Measurements from ENCODE around the gene NACC2.

The NACC2 gene

GRCh38 chr9:136091582-136092352, 3.3 kb downstream of the NACC2 start:
- no peak for DNase-seq

GRCh38 chr9:136090768-136091581, 4.1 kb downstream of the NACC2 start:
- no peak for DNase-seq

GRCh38 chr9:136090056-136090735, 4.9 kb downstream of the NACC2 start:
- no peak for DNase-seq

GRCh38 chr9:136089697-136090045, 5.4 kb downstream of the NACC2 start:
- DNase-seq, result peak; percentile 19

GRCh38 chr9:136088939-136089696, 6.0 kb downstream of the NACC2 start:
- DNase-seq, result no peak

GRCh38 chr9:136088481-136088938, 6.6 kb downstream of the NACC2 start:
- no peak for DNase-seq

GRCh38 chr9:136087741-136088480, 7.2 kb downstream of the NACC2 start:
- DNase-seq, result no peak

- no peak for DNase-seq
Measured at GRCh38 chr9:136086951-136087740, 7.9 kb downstream of the NACC2 start.

- no peak for DNase-seq
Measured at GRCh38 chr9:136086213-136086881, 8.7 kb downstream of the NACC2 start.

- no peak for DNase-seq
Measured at GRCh38 chr9:136085815-136086212, 9.3 kb downstream of the NACC2 start.

GRCh38 chr9:136084063-136084944, 10.8 kb downstream of the NACC2 start:
- DNase-seq, result no peak

- no peak for DNase-seq
Measured at GRCh38 chr9:136083558-136084062, 11.5 kb downstream of the NACC2 start.

GRCh38 chr9:136082496-136083361, 12.4 kb downstream of the NACC2 start:
- no peak for DNase-seq

- no peak for DNase-seq
Measured at GRCh38 chr9:136081826-136082495, 13.1 kb downstream of the NACC2 start.

- DNase-seq, result no peak
Measured at GRCh38 chr9:136081113-136081825, 13.8 kb downstream of the NACC2 start.

- no peak for DNase-seq
Measured at GRCh38 chr9:136080716-136081112, 14.4 kb downstream of the NACC2 start.

GRCh38 chr9:136079916-136080246, 15.2 kb downstream of the NACC2 start:
- no peak for DNase-seq
